Measurements from ENCODE around the gene FAM168A. TPM values are rescaled to one million over a fixed set of nuclear protein-coding genes. Genes with fewer than 3 reads are reported as not detected.

FAM168A gene
- total RNA-seq, 1 experiment from 2014 or later, result 25.9 TPM

GRCh38 chr11:73420136-73420535 is 177.8 kb downstream of the FAM168A start:
- CTCF ChIA-PET, result interaction anchor here (0.8 kb wide), 1 partner anchor 57 kb away, joined by 3 read pairs; no protein-coding TSS in a partner anchor

GRCh38 chr11:73416786-73417185 is 181.1 kb downstream of the FAM168A start:
- Mint-ChIP-seq H3K27me3 (ENCODE audit: low read depth) (no peaks in the 10 kb centered on the region), H3K4me3 (no peak overlapping the region), H3K27ac (no peak overlapping the region), H3K36me3 (peaks cover 9% of the 10 kb centered on the region), H3K4me1 (peaks cover 7% of the 10 kb centered on the region), H3K9me3 (no peaks in the 10 kb centered on the region)
- CTCF ChIA-PET, result interaction anchor here (1.4 kb wide), 1 partner anchor 65 kb away, joined by 4 read pairs; no protein-coding TSS in a partner anchor
- POLR2A ChIA-PET, result no interaction called here
- DNase-seq (ENCODE audit: low spot score), result no peak
- ATAC-seq, result no peak
- TF ChIP-seq USF1 (CRISPR knock-in tag; IDR thresholded peaks at IDR 0.05) (no peak), ATF3 (CRISPR knock-in tag; conservative IDR thresholded peaks at IDR 0.05) (no peak)

More at GRCh38 chr11:73420136-73420535, 177.8 kb downstream of the FAM168A start:
- POLR2A ChIA-PET, result no interaction called here
- DNase-seq (ENCODE audit: low spot score) (no peak), ATAC-seq (no peak)
- Mint-ChIP-seq H3K4me1 (peaks cover 9% of the 10 kb centered on the region), H3K27me3 (ENCODE audit: low read depth) (no peaks in the 10 kb centered on the region), H3K36me3 (peaks cover 9% of the 10 kb centered on the region), H3K27ac (no peak overlapping the region), H3K9me3 (no peaks in the 10 kb centered on the region), H3K4me3 (no peak overlapping the region)
- no peak for TF ChIP-seq ZNF138 (CRISPR knock-in tag; conservative IDR thresholded peaks at IDR 0.05)
- TF ChIP-seq GRHL2 (CRISPR knock-in tag; IDR thresholded peaks at IDR 0.05; ENCODE audit: insufficient replicate concordance, severe bottlenecking), result no peak
- TF ChIP-seq ELF4 (CRISPR knock-in tag; IDR thresholded peaks at IDR 0.05; ENCODE audit: low read depth), result no peak
- TF ChIP-seq ZNF317 (CRISPR knock-in tag; IDR thresholded peaks at IDR 0.05; ENCODE audit: borderline replicate concordance, low read depth), result no peak
- no peak for TF ChIP-seq PREB (CRISPR knock-in tag; IDR thresholded peaks at IDR 0.05; ENCODE audit: borderline replicate concordance)
- no peak for TF ChIP-seq NR3C1 (CRISPR knock-in tag; conservative IDR thresholded peaks at IDR 0.05; ENCODE audit: low read depth)

GRCh38 chr11:73415854-73416615 is 181.9 kb downstream of the FAM168A start:
- no peaks in the 10 kb centered on the region for H3K9me3 Mint-ChIP-seq
- no peaks in the 10 kb centered on the region for H3K4me1 Mint-ChIP-seq
- CTCF ChIA-PET, result interaction anchor here (1.2 to 1.4 kb wide), 2 partner anchors 23 to 65 kb away, joined by 3 to 4 read pairs; no protein-coding TSS in a partner anchor
- TF ChIP-seq ZNF425 (CRISPR knock-in tag; conservative IDR thresholded peaks at IDR 0.05), result no peak
- TF ChIP-seq ZNF219 (CRISPR knock-in tag; IDR thresholded peaks at IDR 0.05; ENCODE audit: borderline replicate concordance), result no peak
- TF ChIP-seq FOXP1 (CRISPR knock-in tag; IDR thresholded peaks at IDR 0.05; ENCODE audit: borderline replicate concordance), result no peak
- no peak for TF ChIP-seq ATF2 (CRISPR knock-in tag; IDR thresholded peaks at IDR 0.05; ENCODE audit: borderline replicate concordance, low read depth)
- TF ChIP-seq CREM (CRISPR knock-in tag; IDR thresholded peaks at IDR 0.05), result no peak
- no peak for ATAC-seq
- no peak overlapping the region for H3K27ac Mint-ChIP-seq
- POLR2A ChIA-PET, result no interaction called here
- no peak overlapping the region for H3K4me3 Mint-ChIP-seq
- H3K27me3 Mint-ChIP-seq (ENCODE audit: low read depth), result no peaks in the 10 kb centered on the region
- peaks cover 9% of the 10 kb centered on the region for H3K36me3 Mint-ChIP-seq
- DNase-seq (ENCODE audit: low spot score), result no peak
